OCI-LY3 (cell line): ENCODE results near the gene CAPN7.

ENCODE experiments used
- H2AFZ ChIP-seq: fragments of 200-600, 300-600 bp; shearing (Covaris generic); 2 replicates; pipeline ENCODE4 v1.6.0; 2014; ENCODE audit warnings: antibody characterized with exemption, low read depth, low read length
- H3K27ac ChIP-seq: fragments of 200-600, 300-600 bp; sonication (generic); 2 replicates; pipeline ENCODE4 v1.5.1; 2014; ENCODE audit warnings: mild to moderate bottlenecking, low read length, moderate library complexity, mixed read lengths
- H3K27me3 ChIP-seq: fragments of 200-600, 300-600 bp; sonication (generic); 2 replicates; pipeline ENCODE4 v1.6.1; 2014; ENCODE audit warnings: low read depth, low read length, mixed read lengths
- H3K36me3 ChIP-seq: fragments of 200-600, 300-600 bp; sonication (generic); replicated peaks from 2 replicates; pipeline ENCODE3; 2014; ENCODE audit warnings: low read depth, low read length, mixed read lengths
- H3K4me1 ChIP-seq: fragments of 300-600, 200-600 bp; sonication (generic); 2 replicates; pipeline ENCODE4 v1.6.1; 2014; ENCODE audit warnings: low read length, mixed read lengths
- H3K4me2 ChIP-seq: fragments of 200-600, 300-600 bp; sonication (generic); 2 replicates; pipeline ENCODE4 v1.6.1; 2014; ENCODE audit warnings: low read length, mixed read lengths
- H3K4me3 ChIP-seq: fragments of 300-600, 200-600 bp; sonication (generic); 2 replicates; pipeline ENCODE4 v1.5.1; 2014; ENCODE audit warnings: antibody characterized with exemption, mild to moderate bottlenecking, low read length, moderate library complexity
- H3K79me2 ChIP-seq: fragments of 300-600, 200-600 bp; shearing (Covaris generic); 2 replicates; pipeline ENCODE4 v1.6.1; 2014; ENCODE audit warnings: mild to moderate bottlenecking, low read length, mixed read lengths
- H3K9ac ChIP-seq: fragments of 300-600, 200-600 bp; shearing (Covaris generic); 2 replicates; pipeline ENCODE4 v1.6.0; 2014; ENCODE audit warnings: mild to moderate bottlenecking, low read length, moderate library complexity
- H3K9me3 ChIP-seq: fragments of 200-600, 300-600 bp; shearing (Covaris generic); 2 replicates; pipeline ENCODE4 v1.6.1; 2014; ENCODE audit warnings: low read length, mixed read lengths; ENCODE audit not compliant: insufficient read depth
- H4K20me1 ChIP-seq: fragments of 200-600, 300-600 bp; sonication (generic); 2 replicates; pipeline ENCODE4 v1.6.1; 2016; ENCODE audit warnings: low read length, mixed read lengths; ENCODE audit not compliant: insufficient read depth
- CTCF ChIP-seq: fragments of 200-600, 300-600 bp; sonication (generic); IDR thresholded peaks from 2 replicates; pipeline ENCODE4 v1.5.1; 2014; ENCODE audit warnings: antibody characterized with exemption, low read length, low read depth
- EZH2phosphoT487 ChIP-seq: fragments of 200-600 bp; shearing (Covaris generic); IDR thresholded peaks from 2 replicates; pipeline ENCODE4 v1.6.1; 2018; ENCODE audit warnings: antibody characterized with exemption, mixed run types, low read depth

Gene CAPN7

GRCh38 chr3:15300323-15301078 lies 94.5 kb downstream of the CAPN7 start:
- Histone ChIP-seq H3K27ac (no peak overlapping the region), H3K4me2 (no peak overlapping the region), H3K36me3 (peaks cover 66% of the 10 kb centered on the region), H4K20me1 (peaks cover 86% of the 10 kb centered on the region), H3K27me3 (no peaks in the 10 kb centered on the region), H2AFZ (no peak overlapping the region), H3K4me1 (peaks cover 5% of the 10 kb centered on the region; the same call in 1 of the 2 replicates), H3K4me3 (no peak overlapping the region), H3K9me3 (no peaks in the 10 kb centered on the region), H3K79me2 (peaks cover 59% of the 10 kb centered on the region), H3K9ac (no peak overlapping the region)
- TF ChIP-seq EZH2phosphoT487 = no peak
- no peak for TF ChIP-seq CTCF

GRCh38 chr3:15301761-15302160 lies 95.7 kb downstream of the CAPN7 start:
- H3K36me3 ChIP-seq = peaks cover 68% of the 10 kb centered on the region
- H3K27ac ChIP-seq = no peak overlapping the region
- peaks cover 5% of the 10 kb centered on the region; the same call in 1 of the 2 replicates for H3K4me1 ChIP-seq
- TF ChIP-seq CTCF (no peak), EZH2phosphoT487 (no peak)
- H3K4me2 ChIP-seq = no peak overlapping the region
- H3K27me3 ChIP-seq = no peaks in the 10 kb centered on the region
- H3K9me3 ChIP-seq = no peaks in the 10 kb centered on the region
- H4K20me1 ChIP-seq = peaks cover 83% of the 10 kb centered on the region
- H2AFZ ChIP-seq = no peak overlapping the region
- H3K4me3 ChIP-seq = no peak overlapping the region
- H3K9ac ChIP-seq = no peak overlapping the region
- peaks cover 60% of the 10 kb centered on the region for H3K79me2 ChIP-seq
